ENCODE results near the gene TPO. TPM values are rescaled to one million over a fixed set of nuclear protein-coding genes. Genes with fewer than 3 reads are reported as not detected.

Gene TPO
- total RNA-seq, 1 donor from 2014 or later: 5.2 TPM

GRCh38 chr2:1432726-1433125 lies 19.5 kb downstream of the TPO start:
- no peak for DNase-seq (ENCODE audit: missing footprints)
- intact Hi-C loops (cut with DNase I): no loop called here
- ATAC-seq: no peak

GRCh38 chr2:1436369-1436768 lies 23.1 kb downstream of the TPO start:
- ATAC-seq: no peak
- intact Hi-C loops (cut with DNase I): no loop called here

GRCh38 chr2:1437101-1437500 lies 23.8 kb downstream of the TPO start:
- DNase-seq (ENCODE audit: missing footprints) (no peak), ATAC-seq (no peak)
- intact Hi-C loops (cut with DNase I): no loop called here

More at GRCh38 chr2:1436369-1436768, 23.1 kb downstream of the TPO start:
- DNase-seq (ENCODE audit: missing footprints): no peak

- no peak for DNase-seq (ENCODE audit: missing footprints)
- intact Hi-C loops (cut with DNase I): no loop called here
- no peak for ATAC-seq
Measured at GRCh38 chr2:1437537-1437936, 24.3 kb downstream of the TPO start.

GRCh38 chr2:1438972-1439371 lies 25.7 kb downstream of the TPO start:
- DNase-seq (ENCODE audit: missing footprints) (no peak), ATAC-seq (no peak)
- intact Hi-C loops (cut with DNase I): no loop called here

GRCh38 chr2:1440581-1440980 lies 27.3 kb downstream of the TPO start:
- ATAC-seq (no peak), DNase-seq (ENCODE audit: missing footprints) (no peak)
- intact Hi-C loops (cut with DNase I): no loop called here

GRCh38 chr2:1446301-1446700 lies 33.0 kb downstream of the TPO start:
- intact Hi-C loops (cut with DNase I): no loop called here
- no peak for DNase-seq (ENCODE audit: missing footprints)
- no peak for ATAC-seq

GRCh38 chr2:1448009-1448408 lies 34.7 kb downstream of the TPO start:
- intact Hi-C loops (cut with DNase I): no loop called here
- no peak for DNase-seq (ENCODE audit: missing footprints)
- ATAC-seq: no peak

- DNase-seq (ENCODE audit: missing footprints) (no peak), ATAC-seq (no peak)
- intact Hi-C loops (cut with DNase I): no loop called here
Measured at GRCh38 chr2:1450915-1451314, 37.7 kb downstream of the TPO start.

- intact Hi-C loops (cut with DNase I): no loop called here
- DNase-seq (ENCODE audit: missing footprints) (no peak), ATAC-seq (no peak)
Measured at GRCh38 chr2:1451422-1451821, 38.2 kb downstream of the TPO start.

GRCh38 chr2:1453561-1453960 lies 40.3 kb downstream of the TPO start:
- no peak for DNase-seq (ENCODE audit: missing footprints)
- intact Hi-C loops (cut with DNase I): no loop called here
- ATAC-seq: no peak

- no peak for DNase-seq (ENCODE audit: missing footprints)
- ATAC-seq: no peak
- intact Hi-C loops (cut with DNase I): no loop called here
Measured at GRCh38 chr2:1454346-1454745, 41.1 kb downstream of the TPO start.

- DNase-seq (ENCODE audit: missing footprints) (no peak), ATAC-seq (no peak)
- intact Hi-C loops (cut with DNase I): no loop called here
Measured at GRCh38 chr2:1455466-1455865, 42.2 kb downstream of the TPO start.

- intact Hi-C loops (cut with DNase I): no loop called here
- ATAC-seq (no peak), DNase-seq (ENCODE audit: missing footprints) (no peak)
Measured at GRCh38 chr2:1458432-1458831, 45.2 kb downstream of the TPO start.

- DNase-seq (ENCODE audit: missing footprints) (no peak), ATAC-seq (no peak)
- intact Hi-C loops (cut with DNase I): no loop called here
Measured at GRCh38 chr2:1459727-1460126, 46.5 kb downstream of the TPO start.

GRCh38 chr2:1460851-1461418 lies 47.7 kb downstream of the TPO start:
- ATAC-seq (no peak), DNase-seq (ENCODE audit: missing footprints) (no peak)
- intact Hi-C loops (cut with DNase I): no loop called here

- intact Hi-C loops (cut with DNase I): no loop called here
- ATAC-seq (no peak), DNase-seq (ENCODE audit: missing footprints) (no peak)
Measured at GRCh38 chr2:1461507-1462390, 48.5 kb downstream of the TPO start.

GRCh38 chr2:1462994-1463393 lies 49.7 kb downstream of the TPO start:
- ATAC-seq (no peak), DNase-seq (ENCODE audit: missing footprints) (no peak)
- intact Hi-C loops (cut with DNase I): no loop called here

GRCh38 chr2:1472350-1472749 lies 59.1 kb downstream of the TPO start:
- ATAC-seq: no peak
- intact Hi-C loops (cut with DNase I): no loop called here
- DNase-seq (ENCODE audit: missing footprints): no peak

GRCh38 chr2:1476617-1477195 lies 63.4 kb downstream of the TPO start:
- no peak for ATAC-seq
- intact Hi-C loops (cut with DNase I): no loop called here

More at GRCh38 chr2:1476617-1477195, 63.4 kb downstream of the TPO start:
- DNase-seq (ENCODE audit: missing footprints): no peak

Measured in Right ventricle myocardium inferior (tissue), 1 donor.